ENCODE results near the gene LRIG2. TPM values are rescaled to one million over a fixed set of nuclear protein-coding genes. Genes with fewer than 3 reads are reported as not detected.

LRIG2 gene
- total RNA-seq, 1 donor from 2014 or later, result 14.5 TPM

- no peak for TF ChIP-seq CTCF (IDR thresholded peaks at IDR 0.05)
- Mint-ChIP-seq H3K4me1 (ENCODE audit: unreplicated experiment) (no peaks in the 10 kb centered on the region), H3K27ac (ENCODE audit: unreplicated experiment) (no peak overlapping the region), H3K36me3 (ENCODE audit: unreplicated experiment) (peaks cover 45% of the 10 kb centered on the region), H3K4me3 (ENCODE audit: unreplicated experiment) (no peak overlapping the region), H3K9me3 (ENCODE audit: unreplicated experiment) (no peaks in the 10 kb centered on the region), H3K27me3 (ENCODE audit: unreplicated experiment) (no peaks in the 10 kb centered on the region)
- DNase-seq (ENCODE audit: extremely low spot score, unreplicated experiment), result no peak
Observed at GRCh38 chr1:113126207-113126606, 53.2 kb downstream of the LRIG2 start.

GRCh38 chr1:113128116-113128515 is 55.1 kb downstream of the LRIG2 start:
- no peaks in the 10 kb centered on the region for H3K4me1 Mint-ChIP-seq (ENCODE audit: unreplicated experiment)
- DNase-seq (ENCODE audit: extremely low spot score, unreplicated experiment), result no peak
- no peak overlapping the region for H3K27ac Mint-ChIP-seq (ENCODE audit: unreplicated experiment)
- H3K36me3 Mint-ChIP-seq (ENCODE audit: unreplicated experiment), result peaks cover 40% of the 10 kb centered on the region
- H3K27me3 Mint-ChIP-seq (ENCODE audit: unreplicated experiment), result no peaks in the 10 kb centered on the region
- no peak overlapping the region for H3K4me3 Mint-ChIP-seq (ENCODE audit: unreplicated experiment)
- TF ChIP-seq CTCF (IDR thresholded peaks at IDR 0.05), result no peak
- no peaks in the 10 kb centered on the region for H3K9me3 Mint-ChIP-seq (ENCODE audit: unreplicated experiment)

GRCh38 chr1:113129529-113130185 is 56.7 kb downstream of the LRIG2 start:
- H3K27me3 Mint-ChIP-seq (ENCODE audit: unreplicated experiment), result no peaks in the 10 kb centered on the region
- peaks cover 39% of the 10 kb centered on the region for H3K36me3 Mint-ChIP-seq (ENCODE audit: unreplicated experiment)
- H3K27ac Mint-ChIP-seq (ENCODE audit: unreplicated experiment), result no peak overlapping the region
- H3K4me1 Mint-ChIP-seq (ENCODE audit: unreplicated experiment), result no peaks in the 10 kb centered on the region
- no peaks in the 10 kb centered on the region for H3K9me3 Mint-ChIP-seq (ENCODE audit: unreplicated experiment)
- no peak for TF ChIP-seq CTCF (IDR thresholded peaks at IDR 0.05)
- DNase-seq (ENCODE audit: extremely low spot score, unreplicated experiment), result no peak
- no peak overlapping the region for H3K4me3 Mint-ChIP-seq (ENCODE audit: unreplicated experiment)

GRCh38 chr1:113133038-113133437 is 60.0 kb downstream of the LRIG2 start:
- peaks cover 4% of the 10 kb centered on the region for H3K4me1 Mint-ChIP-seq (ENCODE audit: unreplicated experiment)
- DNase-seq (ENCODE audit: extremely low spot score, unreplicated experiment), result no peak
- no peak overlapping the region for H3K4me3 Mint-ChIP-seq (ENCODE audit: unreplicated experiment)
- TF ChIP-seq CTCF (IDR thresholded peaks at IDR 0.05), result no peak
- H3K27me3 Mint-ChIP-seq (ENCODE audit: unreplicated experiment), result no peaks in the 10 kb centered on the region
- peaks cover 19% of the 10 kb centered on the region for H3K36me3 Mint-ChIP-seq (ENCODE audit: unreplicated experiment)
- no peak overlapping the region for H3K27ac Mint-ChIP-seq (ENCODE audit: unreplicated experiment)
- H3K9me3 Mint-ChIP-seq (ENCODE audit: unreplicated experiment), result no peaks in the 10 kb centered on the region

- no peak overlapping the region for H3K27ac Mint-ChIP-seq (ENCODE audit: unreplicated experiment)
- no peak for TF ChIP-seq CTCF (IDR thresholded peaks at IDR 0.05)
- H3K4me3 Mint-ChIP-seq (ENCODE audit: unreplicated experiment), result no peak overlapping the region
- peaks cover 16% of the 10 kb centered on the region for H3K36me3 Mint-ChIP-seq (ENCODE audit: unreplicated experiment)
- no peaks in the 10 kb centered on the region for H3K27me3 Mint-ChIP-seq (ENCODE audit: unreplicated experiment)
- no peak for DNase-seq (ENCODE audit: extremely low spot score, unreplicated experiment)
- H3K9me3 Mint-ChIP-seq (ENCODE audit: unreplicated experiment), result no peaks in the 10 kb centered on the region
- peaks cover 4% of the 10 kb centered on the region for H3K4me1 Mint-ChIP-seq (ENCODE audit: unreplicated experiment)
Observed at GRCh38 chr1:113133759-113134158, 60.8 kb downstream of the LRIG2 start.

Data from osteocyte (in vitro differentiated cells).